HEK293 (cell line): ENCODE measurements around the gene SNRPA1.
A peak's percentile ranks its signal among the peaks of the same experiment; 100 is the strongest.

Experiments used
- CTCF ChIA-PET: fragments of 350-600 bp; formaldehyde crosslinking; extraction: SDS; loops from one replicate; lab custom pipeline; 2021; ENCODE audit warnings: antibody characterized with exemption; lab: Yijun Ruan, JAX
- POLR2A ChIA-PET: fragments of 300-600 bp; formaldehyde crosslinking; extraction: SDS; loops from one replicate; lab custom pipeline; 2020; ENCODE audit warnings: antibody characterized with exemption, inconsistent platforms; lab: Yijun Ruan, JAX
- H3K27ac ChIP-seq: fragments of 200-500 bp; sonication (Bioruptor generic); 2 replicates; pipeline ENCODE4 v1.5.1; 2014; ENCODE audit warnings: low read depth, low read length, control low read depth, inconsistent platforms; ENCODE audit errors: extremely low read depth
- H3K36me3 ChIP-seq, 2 experiments: fragments of 200-500 bp in 1 of 2; sonication (Bioruptor generic) in 1 of 2; 1 replicate in 1 of 2; 2 replicates in 1 of 2; pipeline ENCODE4 v1.5.1; 2014 to 2017; ENCODE audit warnings: inconsistent platforms in 2 of 2, low read length in 2 of 2; ENCODE audit not compliant: control insufficient read depth in 2 of 2, insufficient read depth in 1 of 2
- H3K4me1 ChIP-seq: fragments of 200-500 bp; sonication (Bioruptor generic); 2 replicates; pipeline ENCODE4 v1.5.1; 2014; ENCODE audit warnings: mild to moderate bottlenecking, low read length, inconsistent platforms; ENCODE audit not compliant: control insufficient read depth, insufficient read depth
- H3K4me3 ChIP-seq: 2 replicates; pipeline ENCODE4 v1.5.1; 2011; ENCODE audit warnings: low read depth, mild to moderate bottlenecking, control low read depth, low read length, moderate library complexity
- H3K9me3 ChIP-seq: fragments of 200-500 bp; sonication (Bioruptor generic); 2 replicates; pipeline ENCODE4 v1.5.1; 2014; ENCODE audit warnings: low read depth, low read length, inconsistent platforms; ENCODE audit not compliant: control insufficient read depth, insufficient read depth
- EGR2 ChIP-seq: fragments of 450-650 bp; formaldehyde crosslinking; IDR thresholded peaks from 2 replicates; pipeline ENCODE4 v1.5.1; 2016; ENCODE audit warnings: low read depth, missing biosample characterization, missing genetic modification characterization
- KLF1 ChIP-seq: fragments of 450-650 bp; formaldehyde crosslinking; IDR thresholded peaks from 2 replicates; pipeline ENCODE4 v1.5.1; 2016; ENCODE audit warnings: missing biosample characterization, missing genetic modification characterization
- REST ChIP-seq: fragments of 450-650 bp; formaldehyde crosslinking; IDR thresholded peaks from 2 replicates; pipeline ENCODE4 v1.5.1; 2016; ENCODE audit warnings: missing biosample characterization, missing genetic modification characterization
- ZBTB1 ChIP-seq: fragments of 450-650 bp; formaldehyde crosslinking; IDR thresholded peaks from 2 replicates; pipeline ENCODE4 v1.5.1; 2016; ENCODE audit warnings: missing biosample characterization, missing genetic modification characterization
- ZBTB17 ChIP-seq: fragments of 450-650 bp; formaldehyde crosslinking; IDR thresholded peaks from 2 replicates; pipeline ENCODE4 v1.5.1; 2016; ENCODE audit warnings: missing biosample characterization, missing genetic modification characterization
- ZNF133 ChIP-seq: fragments of 450-650 bp; formaldehyde crosslinking; IDR thresholded peaks from 2 replicates; pipeline ENCODE4 v1.5.1; 2016; ENCODE audit warnings: missing biosample characterization, missing genetic modification characterization
- ZNF138 ChIP-seq: fragments of 450-650 bp; formaldehyde crosslinking; IDR thresholded peaks from 2 replicates; pipeline ENCODE4 v1.5.1; 2016; ENCODE audit warnings: missing biosample characterization, missing genetic modification characterization, borderline replicate concordance
- ZNF155 ChIP-seq: fragments of 450-650 bp; formaldehyde crosslinking; IDR thresholded peaks from 2 replicates; pipeline ENCODE4 v1.5.1; 2016; ENCODE audit warnings: missing biosample characterization, missing genetic modification characterization
- ZNF16 ChIP-seq: fragments of 450-650 bp; formaldehyde crosslinking; IDR thresholded peaks from 2 replicates; pipeline ENCODE4 v1.5.1; 2016; ENCODE audit warnings: low read depth, missing biosample characterization, missing genetic modification characterization
- ZNF248 ChIP-seq: fragments of 450-650 bp; formaldehyde crosslinking; IDR thresholded peaks from 2 replicates; pipeline ENCODE4 v1.5.1; 2017; ENCODE audit warnings: missing biosample characterization, missing genetic modification characterization
- ZNF324 ChIP-seq: fragments of 450-650 bp; formaldehyde crosslinking; IDR thresholded peaks from 2 replicates; pipeline ENCODE4 v1.5.1; 2016; ENCODE audit warnings: missing biosample characterization, missing genetic modification characterization
- ZNF335 ChIP-seq: fragments of 450-650 bp; formaldehyde crosslinking; conservative IDR thresholded peaks from 2 replicates; pipeline ENCODE4 v1.5.1; 2016; ENCODE audit warnings: missing biosample characterization, missing genetic modification characterization
- ZNF350 ChIP-seq: fragments of 450-650 bp; formaldehyde crosslinking; IDR thresholded peaks from 2 replicates; pipeline ENCODE4 v1.5.0; 2017; ENCODE audit warnings: missing biosample characterization, mild to moderate bottlenecking, missing genetic modification characterization
- ZNF513 ChIP-seq: fragments of 450-650 bp; IDR thresholded peaks from 2 replicates; pipeline ENCODE4 v1.5.1; 2018; ENCODE audit warnings: missing biosample characterization, missing genetic modification characterization
- ZNF571 ChIP-seq: fragments of 450-650 bp; formaldehyde crosslinking; IDR thresholded peaks from 2 replicates; pipeline ENCODE4 v1.5.0; 2017; ENCODE audit warnings: missing biosample characterization, missing genetic modification characterization
- ZNF596 ChIP-seq: fragments of 450-650 bp; IDR thresholded peaks from 2 replicates; pipeline ENCODE4 v1.5.0; 2018; ENCODE audit warnings: missing biosample characterization, mild to moderate bottlenecking, missing genetic modification characterization, moderate library complexity
- ZNF830 ChIP-seq: fragments of 450-650 bp; IDR thresholded peaks from 2 replicates; pipeline ENCODE4 v1.5.0; 2018; ENCODE audit warnings: missing biosample characterization, missing genetic modification characterization, low read depth, mild to moderate bottlenecking, moderate library complexity
- TF ChIP-seq, protein P1 (sequence below): fragments of 450-650 bp; formaldehyde crosslinking; IDR thresholded peaks from 2 replicates; pipeline ENCODE4 v1.5.1; 2016; ENCODE audit warnings: missing biosample characterization, missing genetic modification characterization
- TF ChIP-seq, protein P2 (sequence below): fragments of 450-650 bp; formaldehyde crosslinking; IDR thresholded peaks from 2 replicates; pipeline ENCODE4 v1.5.1; 2016; ENCODE audit warnings: missing biosample characterization, missing genetic modification characterization

SNRPA1 gene

DNA sequence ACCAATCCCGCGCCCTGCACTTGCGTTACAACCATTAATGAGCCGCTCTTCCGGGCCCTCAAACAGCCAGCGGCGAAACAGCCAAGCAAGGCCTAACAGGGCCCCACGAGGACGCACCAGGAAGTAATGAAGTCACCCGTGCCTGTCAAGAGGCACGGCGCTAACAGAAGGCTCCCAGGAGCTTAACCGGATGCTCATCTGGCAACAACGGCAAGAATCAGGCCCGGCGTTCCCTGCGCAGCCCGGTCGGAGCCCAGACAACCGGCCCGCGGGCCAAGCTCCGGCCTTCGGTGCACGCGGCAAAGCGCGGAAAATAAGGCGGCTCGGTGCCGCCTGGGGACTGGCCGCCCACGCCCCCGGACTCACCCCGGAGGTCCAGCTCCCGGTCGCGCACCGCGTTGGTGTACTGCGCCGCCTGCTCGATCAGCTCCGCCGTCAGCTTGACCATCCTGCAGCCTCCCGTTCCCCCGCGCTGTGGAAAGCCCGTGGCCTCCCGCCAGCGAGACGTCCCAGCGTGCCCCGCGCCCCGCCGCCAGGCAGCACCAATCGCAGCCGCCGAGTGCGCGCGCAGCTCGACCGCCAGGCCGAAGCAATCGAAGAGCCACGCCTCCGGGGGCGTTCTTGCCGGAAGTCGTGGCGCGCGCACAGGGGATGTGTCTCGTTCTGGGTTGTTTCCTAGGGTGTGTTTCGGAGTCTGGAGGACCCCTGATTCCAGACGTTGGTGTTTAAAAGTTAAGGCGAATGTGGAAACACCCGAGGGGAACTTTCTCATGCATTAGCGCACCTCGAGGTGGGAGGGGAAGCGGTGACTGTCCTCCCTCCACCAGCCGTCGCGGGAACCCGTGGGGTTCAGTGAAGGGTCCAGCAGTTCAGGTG lies at the start of gene SNRPA1 (continued):
- TF ChIP-seq REST (tag by site-specific recombination): 0 out of 2 replicates have a peak, but pooled peaks have one; percentile 24
- TF ChIP-seq, protein P1, sequence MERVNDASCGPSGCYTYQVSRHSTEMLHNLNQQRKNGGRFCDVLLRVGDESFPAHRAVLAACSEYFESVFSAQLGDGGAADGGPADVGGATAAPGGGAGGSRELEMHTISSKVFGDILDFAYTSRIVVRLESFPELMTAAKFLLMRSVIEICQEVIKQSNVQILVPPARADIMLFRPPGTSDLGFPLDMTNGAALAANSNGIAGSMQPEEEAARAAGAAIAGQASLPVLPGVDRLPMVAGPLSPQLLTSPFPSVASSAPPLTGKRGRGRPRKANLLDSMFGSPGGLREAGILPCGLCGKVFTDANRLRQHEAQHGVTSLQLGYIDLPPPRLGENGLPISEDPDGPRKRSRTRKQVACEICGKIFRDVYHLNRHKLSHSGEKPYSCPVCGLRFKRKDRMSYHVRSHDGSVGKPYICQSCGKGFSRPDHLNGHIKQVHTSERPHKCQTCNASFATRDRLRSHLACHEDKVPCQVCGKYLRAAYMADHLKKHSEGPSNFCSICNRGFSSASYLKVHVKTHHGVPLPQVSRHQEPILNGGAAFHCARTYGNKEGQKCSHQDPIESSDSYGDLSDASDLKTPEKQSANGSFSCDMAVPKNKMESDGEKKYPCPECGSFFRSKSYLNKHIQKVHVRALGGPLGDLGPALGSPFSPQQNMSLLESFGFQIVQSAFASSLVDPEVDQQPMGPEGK (tag by site-specific recombination): peak; percentile 77; the same call in 1 of the 2 replicates
- TF ChIP-seq EGR2 (tag by site-specific recombination): peak; percentile 73
- peak; percentile 86 for TF ChIP-seq ZNF335 (tag by site-specific recombination)

DNA sequence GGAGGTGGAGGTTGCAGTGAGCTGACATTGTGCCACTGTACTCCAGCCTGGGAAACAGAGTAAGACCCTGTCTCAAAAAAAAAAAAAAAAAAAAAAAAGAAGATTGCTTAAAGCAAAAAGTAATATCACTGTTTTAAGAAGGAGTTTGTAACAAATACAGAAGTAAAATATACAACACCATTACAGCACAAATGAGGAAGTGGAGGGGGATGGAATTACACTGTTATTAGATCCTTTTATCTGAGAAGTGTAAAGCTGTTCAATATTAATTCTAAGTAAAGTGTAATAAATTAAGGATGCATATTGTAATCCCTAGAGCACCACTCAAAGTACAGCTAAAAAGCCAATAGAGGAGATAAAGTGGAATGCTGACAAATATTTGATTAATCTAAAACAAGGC lies 47.0 kb upstream of the SNRPA1 start:
- Histone ChIP-seq H3K4me1 (no peaks in the 10 kb centered on the region), H3K36me3 (peaks cover 3 to 6% of the 10 kb centered on the region in 2 experiments; a peak in 2 of 3 replicates), H3K4me3 (no peak overlapping the region), H3K9me3 (no peaks in the 10 kb centered on the region), H3K27ac (no peak overlapping the region)
- ChIA-PET POLR2A (no interaction called here), CTCF (interaction anchor here (0.7 to 0.8 kb wide), 2 partner anchors 249 to 300 kb away, joined by 4 to 8 read pairs; no protein-coding TSS in a partner anchor)
- no peak for TF ChIP-seq ZNF830 (tag by site-specific recombination)
- TF ChIP-seq ZNF596 (tag by site-specific recombination): no peak
- TF ChIP-seq KLF1 (tag by site-specific recombination): no peak
- no peak for TF ChIP-seq ZNF155 (tag by site-specific recombination)
- TF ChIP-seq ZNF571 (tag by site-specific recombination): no peak
- no peak for TF ChIP-seq ZBTB1 (tag by site-specific recombination)
- TF ChIP-seq ZNF324: no peak
- TF ChIP-seq ZNF350 (tag by site-specific recombination): no peak

GRCh38 chr15:101338502-101339057 lies 43.5 kb upstream of the SNRPA1 start:
- Histone ChIP-seq H3K27ac (no peak overlapping the region), H3K36me3 (peaks cover 0 to 6% of the 10 kb centered on the region in 2 experiments; a peak in 2 of 3 replicates), H3K9me3 (no peaks in the 10 kb centered on the region), H3K4me3 (no peak overlapping the region), H3K4me1 (no peaks in the 10 kb centered on the region)
- CTCF ChIA-PET: interaction anchor here (0.7 kb wide), 1 partner anchor 303 kb away, joined by 6 read pairs; no protein-coding TSS in a partner anchor
- POLR2A ChIA-PET: no interaction called here
- TF ChIP-seq, protein P2, sequence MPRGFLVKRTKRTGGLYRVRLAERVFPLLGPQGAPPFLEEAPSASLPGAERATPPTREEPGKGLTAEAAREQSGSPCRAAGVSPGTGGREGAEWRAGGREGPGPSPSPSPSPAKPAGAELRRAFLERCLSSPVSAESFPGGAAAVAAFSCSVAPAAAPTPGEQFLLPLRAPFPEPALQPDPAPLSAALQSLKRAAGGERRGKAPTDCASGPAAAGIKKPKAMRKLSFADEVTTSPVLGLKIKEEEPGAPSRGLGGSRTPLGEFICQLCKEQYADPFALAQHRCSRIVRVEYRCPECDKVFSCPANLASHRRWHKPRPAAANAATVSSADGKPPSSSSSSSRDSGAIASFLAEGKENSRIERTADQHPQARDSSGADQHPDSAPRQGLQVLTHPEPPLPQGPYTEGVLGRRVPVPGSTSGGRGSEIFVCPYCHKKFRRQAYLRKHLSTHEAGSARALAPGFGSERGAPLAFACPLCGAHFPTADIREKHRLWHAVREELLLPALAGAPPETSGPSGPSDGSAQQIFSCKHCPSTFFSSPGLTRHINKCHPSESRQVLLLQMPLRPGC (tag by site-specific recombination): no peak
- no peak for TF ChIP-seq ZNF513 (tag by site-specific recombination)
- TF ChIP-seq ZNF16 (tag by site-specific recombination): no peak
- no peak for TF ChIP-seq ZNF248
- no peak for TF ChIP-seq ZNF138 (tag by site-specific recombination)
- no peak for TF ChIP-seq ZBTB17 (tag by site-specific recombination)
- no peak for TF ChIP-seq ZNF133 (tag by site-specific recombination)
